IMR-90 (cell line): ENCODE data around the gene SNTG2. TPM values are rescaled to one million over a fixed set of nuclear protein-coding genes. Genes with fewer than 3 reads are reported as not detected.

Experiments
- ATAC-seq: fragments of 200-7000 bp; cut with Tn5 transposase; 2 replicates; pipeline ENCODE4 v1.9.1; 2020; ENCODE audit warnings: low read depth, mild to moderate bottlenecking, moderate library complexity
- BruUV-seq: library from RNA; stranded (reverse); fragments of 400-500 nt; replicated peaks from 2 replicates; lab custom pipeline; 2021; lab: Mats Ljungman, UMichigan
- CTCF ChIA-PET: fragments of 300-600 bp; formaldehyde crosslinking; extraction: SDS; loops from one replicate; lab custom pipeline; 2021; ENCODE audit warnings: antibody characterized with exemption; lab: Yijun Ruan, JAX
- POLR2A ChIA-PET: fragments of 300-600 bp; sonication (Branson Sonifier 250); formaldehyde crosslinking; loops from one replicate; lab custom pipeline; 2022; ENCODE audit warnings: antibody characterized with exemption; ENCODE audit not compliant: unreplicated experiment; lab: Charles Lee
- DNase-seq: peaks from one replicate; pipeline ENCODE4 v3.0.0; 2013
- H2AFZ ChIP-seq: replicated peaks from 2 replicates; pipeline ENCODE3; 2013; ENCODE audit warnings: low read length, mild to moderate bottlenecking; ENCODE audit not compliant: poor library complexity
- H2AK5ac ChIP-seq: 2 replicates; pipeline ENCODE4 v1.6.1; 2013; ENCODE audit warnings: low read depth, low read length, inconsistent platforms
- H2AK9ac ChIP-seq: replicated peaks from 2 replicates; pipeline ENCODE3; 2013; ENCODE audit warnings: mild to moderate bottlenecking, low read depth, low read length, moderate library complexity; ENCODE audit not compliant: poor library complexity
- H2BK120ac ChIP-seq: 2 replicates; pipeline ENCODE4 v1.6.1; 2013; ENCODE audit warnings: low read depth, low read length, inconsistent platforms
- H2BK15ac ChIP-seq: 3 replicates; pipeline ENCODE4 v1.6.1; 2013; ENCODE audit warnings: low read depth, low read length, inconsistent platforms
- H2BK20ac ChIP-seq: 2 replicates; pipeline ENCODE4 v1.6.1; 2013; ENCODE audit warnings: low read depth, mild to moderate bottlenecking, inconsistent platforms, low read length, moderate library complexity
- H2BK5ac ChIP-seq: 2 replicates; pipeline ENCODE4 v1.6.1; 2013; ENCODE audit warnings: mild to moderate bottlenecking, low read depth, low read length, inconsistent platforms; ENCODE audit not compliant: poor library complexity, severe bottlenecking
- H3K14ac ChIP-seq: replicated peaks from 2 replicates; pipeline ENCODE4 v1.6.1; 2013; ENCODE audit warnings: low read depth, low read length, inconsistent platforms
- H3K18ac ChIP-seq: 2 replicates; pipeline ENCODE4 v1.6.1; 2013; ENCODE audit warnings: low read depth, low read length, control low read depth
- H3K23ac ChIP-seq: 2 replicates; pipeline ENCODE4 v1.6.1; 2013; ENCODE audit warnings: low read depth, low read length, inconsistent platforms
- H3K27ac ChIP-seq: 2 replicates; pipeline ENCODE4 v1.5.1; 2013; ENCODE audit warnings: mild to moderate bottlenecking, control low read depth, low read length; ENCODE audit not compliant: insufficient read depth
- H3K27me3 ChIP-seq: 2 replicates; pipeline ENCODE4 v1.6.1; 2013; ENCODE audit warnings: low read length; ENCODE audit not compliant: control insufficient read depth, insufficient read depth
- H3K36me3 ChIP-seq: 2 replicates; pipeline ENCODE4 v1.6.1; 2013; ENCODE audit warnings: low read length, mixed read lengths; ENCODE audit not compliant: control insufficient read depth, insufficient read depth
- H3K4ac ChIP-seq: 2 replicates; pipeline ENCODE4 v1.6.1; 2013; ENCODE audit warnings: low read depth, low read length, inconsistent platforms
- H3K4me1 ChIP-seq: 2 replicates; pipeline ENCODE4 v1.6.1; 2013; ENCODE audit warnings: low read length, mixed read lengths; ENCODE audit not compliant: control insufficient read depth, insufficient read depth
- H3K4me2 ChIP-seq: 2 replicates; pipeline ENCODE4 v1.6.1; 2013; ENCODE audit warnings: low read depth, mild to moderate bottlenecking, control low read depth, low read length, moderate library complexity
- H3K4me3 ChIP-seq: 2 replicates; pipeline ENCODE4 v1.5.1; 2013; ENCODE audit warnings: low read depth, mild to moderate bottlenecking, control low read depth, low read length, moderate library complexity; ENCODE audit not compliant: insufficient read depth
- H3K56ac ChIP-seq: 2 replicates; pipeline ENCODE4 v1.6.1; 2013; ENCODE audit warnings: low read length, inconsistent platforms; ENCODE audit not compliant: insufficient read depth; ENCODE audit errors: extremely low read depth
- H3K79me1 ChIP-seq, 2 experiments: 2 replicates each; pipeline ENCODE4 v1.6.1; 2013; ENCODE audit warnings: low read length in 2 of 2, inconsistent platforms in 1 of 2, low read depth in 1 of 2
- H3K9ac ChIP-seq: 2 replicates; pipeline ENCODE4 v1.6.1; 2013; ENCODE audit warnings: low read depth, low read length, control low read depth
- H3K9me1 ChIP-seq: 2 replicates; pipeline ENCODE4 v1.6.1; 2013; ENCODE audit warnings: low read length, inconsistent platforms; ENCODE audit not compliant: insufficient read depth
- H3K9me3 ChIP-seq: 2 replicates; pipeline ENCODE4 v1.6.1; 2013; ENCODE audit warnings: low read length; ENCODE audit not compliant: control insufficient read depth, insufficient read depth
- H4K20me1 ChIP-seq: 2 replicates; pipeline ENCODE4 v1.6.1; 2013; ENCODE audit warnings: low read length, inconsistent platforms; ENCODE audit not compliant: insufficient read depth
- H4K5ac ChIP-seq: 2 replicates; pipeline ENCODE4 v1.6.1; 2013; ENCODE audit warnings: mild to moderate bottlenecking, low read depth, low read length, control low read depth
- H4K8ac ChIP-seq, 2 experiments: 2 replicates each; pipeline ENCODE4 v1.6.1; 2013; ENCODE audit warnings: low read depth in 2 of 2, low read length in 2 of 2, control low read depth in 1 of 2, inconsistent platforms in 1 of 2
- H4K91ac ChIP-seq: 2 replicates; pipeline ENCODE4 v1.6.1; 2013; ENCODE audit warnings: low read depth, low read length, inconsistent platforms; ENCODE audit not compliant: insufficient read depth
- BHLHE40 ChIP-seq: fragments of 150-350 bp; IDR thresholded peaks from 2 replicates; pipeline ENCODE4 v1.6.1; 2016; ENCODE audit warnings: mild to moderate bottlenecking, low read depth, low read length
- CEBPB ChIP-seq: IDR thresholded peaks from 2 replicates; pipeline ENCODE4 v1.6.1; 2012; ENCODE audit warnings: low read depth, low read length, improper control_type of control experiment
- CHD1 ChIP-seq: IDR thresholded peaks from 2 replicates; pipeline ENCODE4 v1.6.1; 2012; ENCODE audit warnings: low read depth, low read length, improper control_type of control experiment
- CTCF ChIP-seq: conservative IDR thresholded peaks from 2 replicates; pipeline ENCODE4 v1.5.1; 2012; ENCODE audit warnings: mild to moderate bottlenecking, low read depth, low read length, improper control_type of control experiment
- ELK1 ChIP-seq: fragments of 150-350 bp; IDR thresholded peaks from 2 replicates; pipeline ENCODE4 v1.6.1; 2016; ENCODE audit warnings: low read depth, mild to moderate bottlenecking, low read length, moderate library complexity, borderline replicate concordance
- FOS ChIP-seq: fragments of 150-350 bp; IDR thresholded peaks from 2 replicates; pipeline ENCODE4 v1.6.1; 2016; ENCODE audit warnings: low read depth, low read length
- MAZ ChIP-seq: IDR thresholded peaks from 2 replicates; pipeline ENCODE4 v1.6.1; 2012; ENCODE audit warnings: low read depth, mild to moderate bottlenecking, low read length, improper control_type of control experiment, moderate library complexity, borderline replicate concordance
- MXI1 ChIP-seq: IDR thresholded peaks from 2 replicates; pipeline ENCODE4 v1.6.1; 2012; ENCODE audit warnings: low read depth, mild to moderate bottlenecking, low read length, moderate library complexity, borderline replicate concordance
- NFE2L2 ChIP-seq: fragments of 150-350 bp; IDR thresholded peaks from 2 replicates; pipeline ENCODE4 v1.6.1; 2016; ENCODE audit warnings: low read depth, mild to moderate bottlenecking, low read length
- POLR2A ChIP-seq: IDR thresholded peaks from 2 replicates; pipeline ENCODE4 v1.6.1; 2012; ENCODE audit warnings: mild to moderate bottlenecking, low read depth, low read length
- RAD21 ChIP-seq: IDR thresholded peaks from 2 replicates; pipeline ENCODE4 v1.6.1; 2012; ENCODE audit warnings: low read length, improper control_type of control experiment
- RCOR1 ChIP-seq: IDR thresholded peaks from 2 replicates; pipeline ENCODE4 v1.6.1; 2012; ENCODE audit warnings: mild to moderate bottlenecking, low read length, improper control_type of control experiment; ENCODE audit not compliant: insufficient replicate concordance
- RFX5 ChIP-seq: IDR thresholded peaks from 2 replicates; pipeline ENCODE4 v1.8.0; 2012; ENCODE audit warnings: low read depth, mild to moderate bottlenecking, low read length, moderate library complexity
- SMC3 ChIP-seq: fragments of 150-350 bp; IDR thresholded peaks from 2 replicates; pipeline ENCODE4 v1.6.1; 2016; ENCODE audit warnings: low read depth, mild to moderate bottlenecking, antibody characterized with exemption, low read length, moderate library complexity
- USF2 ChIP-seq: fragments of 150-350 bp; IDR thresholded peaks from 2 replicates; pipeline ENCODE4 v1.6.1; 2017; ENCODE audit warnings: mild to moderate bottlenecking, antibody characterized with exemption, low read length, low read depth
- WGBS, 2 experiments: methylation state at CpG; one replicate each; pipeline versions ENCODE4 v1.1.5 to v1.1.7; 2013; ENCODE audit warnings: missing lambda C conversion rate in 2 of 2; ENCODE audit not compliant: insufficient read length in 1 of 2; ENCODE audit errors: extremely low coverage in 2 of 2; 5-methylcytosine and 5-hydroxymethylcytosine counted together
- dilution Hi-C: fragments of 300-500 bp; cut with HindIII; formaldehyde crosslinking; loops from one replicate; pipeline ENCODE4 v1.14.3; 2018; ENCODE audit warnings: low sequenced_read_pairs; ENCODE audit not compliant: unreplicated experiment
- in situ Hi-C: fragments of 300-500 bp; cut with MboI; formaldehyde crosslinking; loops from 3 replicates; pipeline ENCODE4 v1.14.3; 2019; ENCODE audit warnings: low sequenced_read_pairs, inconsistent platforms, mixed read lengths
- intact Hi-C: fragments of 100-400 bp; cut with micrococcal nuclease; formaldehyde crosslinking; loops from 2 replicates; pipeline ENCODE4 v1.10.0; 2022
- polyA plus RNA-seq, 3 experiments: library from polyadenylated mRNA; depleted of rRNA; stranded (reverse); fragments of >200 nt; gene quantifications; 2 replicates each; pipeline ENCODE4 v1.2.3, GENCODE V29; 2012; ENCODE audit warnings: low replicate concordance in 1 of 3
- total RNA-seq: library from RNA; depleted of rRNA; stranded (reverse); fragments of >200 nt; gene quantifications from 2 replicates; pipeline ENCODE4 v1.2.3, GENCODE V29; 2012

SNTG2 gene
- total and polyA plus RNA-seq, 2 of the 4 experiments (the other 2 are of a cell fraction), result under 0.01 to 0.17 TPM

GRCh38 chr2:1162768-1163584 is 212.3 kb downstream of the SNTG2 start:
- Histone ChIP-seq H3K79me1 (no peaks in the 10 kb centered on the region), H3K9ac (no peak overlapping the region), H3K23ac (no peak overlapping the region), H4K20me1 (no peaks in the 10 kb centered on the region), H2AFZ (no peak overlapping the region), H3K27me3 (no peaks in the 10 kb centered on the region), H4K8ac (no peak overlapping the region), H3K9me3 (peaks cover 35% of the 10 kb centered on the region), H3K4me3 (no peak overlapping the region), H3K18ac (no peak overlapping the region), H4K5ac (no peak overlapping the region), H2BK5ac (no peak overlapping the region), H3K36me3 (no peaks in the 10 kb centered on the region), H3K56ac (no peak overlapping the region), H3K4ac (no peak overlapping the region), H2BK20ac (no peak overlapping the region), H2AK9ac (no peak overlapping the region), H3K9me1 (no peaks in the 10 kb centered on the region), H3K14ac (no peak overlapping the region), H2BK15ac (no peak overlapping the region), H4K91ac (no peak overlapping the region), H2AK5ac (no peak overlapping the region), H2BK120ac (no peak overlapping the region), H3K4me1 (no peaks in the 10 kb centered on the region), H3K4me2 (no peak overlapping the region), H3K27ac (no peak overlapping the region)
- intact Hi-C loops (no loop called here), in situ Hi-C loops (no loop called here), dilution Hi-C loops (no loop called here)
- BruUV-seq, result no TSS peak
- ChIA-PET POLR2A (no interaction called here), CTCF (no interaction called here)
- 50% methylated on average over 1 of the region's 12 CpGs; no CpG with 5 or more reads in 1 of the 2 experiments for WGBS, 2 experiments
- no peak for ATAC-seq
- DNase-seq, result no peak
- TF ChIP-seq ELK1 (no peak), CHD1 (no peak), USF2 (no peak), CTCF (no peak), MAZ (no peak), MXI1 (no peak), RFX5 (no peak), NFE2L2 (no peak), CEBPB (no peak), RCOR1 (no peak), SMC3 (no peak), FOS (no peak), POLR2A (no peak), RAD21 (no peak), BHLHE40 (no peak)
